CD14-positive monocyte (primary cell): ENCODE measurements around the gene MIGA1. TPM values are rescaled to one million over a fixed set of nuclear protein-coding genes. Genes with fewer than 3 reads are reported as not detected.

Experiments
- DNase-seq, 3 donors: peaks; one replicate each; pipeline ENCODE4 v3.0.0-alpha.2; 2011 to 2022
- H2AFZ ChIP-seq: 2 replicates; pipeline ENCODE4 v1.6.0; 2012; ENCODE audit warnings: mild to moderate bottlenecking, low read depth, low read length, inconsistent platforms; ENCODE audit not compliant: insufficient read depth, poor library complexity, severe bottlenecking
- H3K27ac ChIP-seq, 2 donors: 1 replicate in 1 of 2; 2 replicates in 1 of 2; pipeline ENCODE4 v1.5.1; 2012 to 2013; ENCODE audit warnings: low read length in 2 of 2, control low read depth in 1 of 2, inconsistent platforms in 1 of 2, low read depth in 1 of 2, mild to moderate bottlenecking in 1 of 2
- H3K27me3 ChIP-seq, 2 donors: one replicate each; pipeline versions ENCODE4 v1.6.0 to v1.6.1; 2011 to 2013; ENCODE audit warnings: low read length in 2 of 2; ENCODE audit not compliant: control insufficient read depth in 2 of 2, insufficient read depth in 2 of 2
- H3K36me3 ChIP-seq, 2 donors: replicated peaks in 1 of 2; 1 replicate in 1 of 2; 2 replicates in 1 of 2; pipeline versions ENCODE4 v1.5.1 to v1.6.1; 2012 to 2013; ENCODE audit warnings: low read length in 2 of 2, control low read depth in 1 of 2, inconsistent platforms in 1 of 2, mild to moderate bottlenecking in 1 of 2; ENCODE audit not compliant: insufficient read depth in 2 of 2, control insufficient read depth in 1 of 2
- H3K4me1 ChIP-seq, 2 donors: 1 replicate in 1 of 2; 2 replicates in 1 of 2; pipeline versions ENCODE4 v1.5.1 to v1.6.1; 2012 to 2013; ENCODE audit warnings: low read length in 2 of 2, control low read depth in 1 of 2, inconsistent platforms in 1 of 2, mild to moderate bottlenecking in 1 of 2, moderate library complexity in 1 of 2; ENCODE audit not compliant: insufficient read depth in 2 of 2, control insufficient read depth in 1 of 2
- H3K4me2 ChIP-seq: replicated peaks from 2 replicates; pipeline ENCODE3; 2012; ENCODE audit warnings: low read length, moderate library complexity, mild to moderate bottlenecking; ENCODE audit not compliant: poor library complexity, severe bottlenecking; ENCODE audit errors: extremely low read depth
- H3K4me3 ChIP-seq, 3 experiments: fragments of 200-600 bp in 1 of 3; sonication (generic) in 1 of 3; replicated peaks in 1 of 3; 1 replicate in 2 of 3; 2 replicates in 1 of 3; pipeline ENCODE4 v1.5.1; 2011 to 2013; ENCODE audit warnings: low read length in 3 of 3, mild to moderate bottlenecking in 3 of 3, control low read depth in 2 of 3, low read depth in 2 of 3, inconsistent platforms in 1 of 3, moderate library complexity in 1 of 3
- H3K79me2 ChIP-seq: 2 replicates; pipeline ENCODE4 v1.6.0; 2012; ENCODE audit warnings: mild to moderate bottlenecking, control low read depth, inconsistent platforms, low read length, moderate library complexity; ENCODE audit not compliant: insufficient read depth
- H3K9ac ChIP-seq: 2 replicates; pipeline ENCODE4 v1.6.0; 2017; ENCODE audit warnings: low read length, mild to moderate bottlenecking; ENCODE audit not compliant: insufficient read depth, poor library complexity, severe bottlenecking
- H3K9me3 ChIP-seq, 2 donors: replicated peaks in 1 of 2; 1 replicate in 1 of 2; 2 replicates in 1 of 2; pipeline versions ENCODE4 v1.5.1 to v1.6.1; 2012 to 2013; ENCODE audit warnings: low read length in 2 of 2, control low read depth in 1 of 2; ENCODE audit not compliant: control insufficient read depth in 1 of 2, insufficient read depth in 1 of 2
- H4K20me1 ChIP-seq: 2 replicates; pipeline ENCODE4 v1.6.0; 2012; ENCODE audit warnings: mild to moderate bottlenecking, low read length, control low read depth, moderate library complexity; ENCODE audit not compliant: insufficient read depth
- H3K27ac Mint-ChIP-seq, 7 donors: one replicate each; pipeline ENCODE4 v1.8.0; 2020; ENCODE audit warnings: mild to moderate bottlenecking in 7 of 7, mixed read lengths in 7 of 7, moderate library complexity in 6 of 7, inconsistent platforms in 2 of 7
- H3K27me3 Mint-ChIP-seq, 3 donors: one replicate each; pipeline ENCODE4 v1.8.0; 2021 to 2022; ENCODE audit warnings: low read depth in 3 of 3, mild to moderate bottlenecking in 3 of 3, mixed read lengths in 3 of 3, moderate library complexity in 3 of 3, inconsistent platforms in 1 of 3
- H3K36me3 Mint-ChIP-seq, 2 donors: one replicate each; pipeline ENCODE4 v1.8.0; 2020; ENCODE audit warnings: mixed read lengths in 2 of 2, inconsistent platforms in 1 of 2, mild to moderate bottlenecking in 1 of 2
- H3K4me1 Mint-ChIP-seq: one replicate; pipeline ENCODE4 v1.8.0; 2020; ENCODE audit warnings: mild to moderate bottlenecking, mixed read lengths
- H3K4me3 Mint-ChIP-seq, 2 donors: one replicate each; pipeline ENCODE4 v1.8.0; 2020; ENCODE audit warnings: mild to moderate bottlenecking in 2 of 2, mixed read lengths in 2 of 2, moderate library complexity in 1 of 2
- H3K9me3 Mint-ChIP-seq, 7 donors: one replicate each; pipeline ENCODE4 v1.8.0; 2020 to 2022; ENCODE audit warnings: mixed read lengths in 7 of 7, mild to moderate bottlenecking in 6 of 7, moderate library complexity in 6 of 7, inconsistent platforms in 2 of 7
- CTCF ChIP-seq: fragments of 200-600 bp; IDR thresholded peaks from one replicate; pipeline ENCODE4 v1.8.0; 2022; ENCODE audit warnings: antibody characterized with exemption, mild to moderate bottlenecking
- WGBS: methylation state at CpG from one replicate; pipeline ENCODE4 v1.1.5; 2013; ENCODE audit warnings: missing lambda C conversion rate; ENCODE audit not compliant: insufficient coverage; 5-methylcytosine and 5-hydroxymethylcytosine counted together
- intact Hi-C, 2 donors: fragments of 100-400 bp; cut with micrococcal nuclease; formaldehyde crosslinking; loops; one replicate each; pipeline versions ENCODE4 v1.15.0 to v1.15.1; 2023
- polyA plus RNA-seq, 3 donors: library from polyadenylated mRNA; depleted of rRNA in 1 of 3; unstranded in 2 of 3; stranded (reverse) in 1 of 3; fragments of 300-500 nt in 2 of 3; fragments of >200 nt in 1 of 3; fragmentation: Illumina TruSeq in 2 of 3; gene quantifications; 1 replicate in 2 of 3; 2 replicates in 1 of 3; pipeline ENCODE4 v1.2.3, GENCODE V29; 2012 to 2021

Gene MIGA1
- polyA plus RNA-seq, 3 donors = 5.0 to 7.2 (median 6.5) TPM

DNA sequence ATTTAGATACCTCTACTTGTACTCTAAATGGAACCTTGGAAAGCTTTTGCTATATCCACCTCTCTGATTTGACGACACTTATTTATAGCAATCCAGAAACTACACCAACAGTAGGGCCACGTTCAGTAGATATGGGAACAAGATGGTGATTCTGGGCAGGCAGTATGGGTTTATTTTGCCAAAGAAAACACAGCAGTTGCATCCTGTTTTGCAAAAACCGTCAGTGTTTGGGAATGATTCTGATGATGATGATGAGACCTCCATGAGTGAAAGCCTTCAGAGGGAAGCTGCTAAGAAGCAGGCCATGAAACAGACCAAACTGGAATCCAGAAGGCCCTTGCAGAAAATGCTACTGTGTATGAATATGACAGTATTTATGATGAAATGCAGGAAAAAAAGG is 67.5 kb downstream of the MIGA1 start:
- Mint-ChIP-seq H3K27ac (no peak overlapping the region), H3K36me3 (peaks cover 25 to 27% of the 10 kb centered on the region in 2 donors), H3K4me3 (no peak overlapping the region), H3K9me3 (no peaks in the 10 kb centered on the region), H3K27me3 (peaks cover 0 to 2% (median 1%) of the 10 kb centered on the region in 3 donors), H3K4me1 (no peaks in the 10 kb centered on the region)
- H3K4me1 ChIP-seq = peaks cover 6 to 8% of the 10 kb centered on the region in 2 donors
- no peak overlapping the region for H3K4me3 ChIP-seq
- no peaks in the 10 kb centered on the region for H3K79me2 ChIP-seq
- H3K9me3 ChIP-seq = no peaks in the 10 kb centered on the region
- no peaks in the 10 kb centered on the region for H3K27me3 ChIP-seq
- peaks cover 16 to 21% of the 10 kb centered on the region in 2 donors for H3K36me3 ChIP-seq
- WGBS = 30% methylated on average over 1 of the region's 3 CpGs
- H3K9ac ChIP-seq = no peak overlapping the region
- H4K20me1 ChIP-seq = no peaks in the 10 kb centered on the region
- H2AFZ ChIP-seq = no peak overlapping the region
- intact Hi-C loops = no loop called here
- no peak overlapping the region for H3K27ac ChIP-seq
- TF ChIP-seq CTCF = no peak
- no peak for DNase-seq
- no peak overlapping the region for H3K4me2 ChIP-seq

GRCh38 chr1:77847621-77848080 is 68.2 kb downstream of the MIGA1 start:
- peaks cover 23 to 24% of the 10 kb centered on the region in 2 donors for H3K36me3 Mint-ChIP-seq
- Histone ChIP-seq H3K4me1 (peaks cover 6 to 8% of the 10 kb centered on the region in 2 donors), H3K36me3 (peaks cover 16 to 26% of the 10 kb centered on the region in 2 donors), H4K20me1 (no peaks in the 10 kb centered on the region), H3K79me2 (no peaks in the 10 kb centered on the region), H3K27me3 (no peaks in the 10 kb centered on the region), H3K4me2 (peak overlapping the region; percentile 39), H3K9ac (peak overlapping the region; percentile 18), H2AFZ (no peak overlapping the region), H3K9me3 (no peaks in the 10 kb centered on the region), H3K27ac (peak overlapping the region in 1 of 2 donors; percentile 47), H3K4me3 (peak overlapping the region in 1 of 3 experiments; percentile 20)
- 0% methylated on average over 1 of the region's 9 CpGs for WGBS
- no peaks in the 10 kb centered on the region for H3K4me1 Mint-ChIP-seq
- intact Hi-C loops = no loop called here
- no peaks in the 10 kb centered on the region for H3K9me3 Mint-ChIP-seq
- H3K4me3 Mint-ChIP-seq = no peak overlapping the region
- peaks cover 0 to 2% (median 1%) of the 10 kb centered on the region in 3 donors for H3K27me3 Mint-ChIP-seq
- no peak overlapping the region for H3K27ac Mint-ChIP-seq
- no peak for DNase-seq
- no peak for TF ChIP-seq CTCF
